ACHN (cell line): ENCODE results near the gene MAP3K6.

Experiments
- DNase-seq: peaks from one replicate; pipeline ENCODE4 v3.0.0-alpha.2; 2015
- in situ Hi-C: cut with HindIII; loops from 2 replicates; pipeline ENCODE4 v1.10.0; 2017; ENCODE audit warnings: low sequenced_read_pairs, low pct_ligation_motif_present, low pct_unique_long_range_greater_than_20kb

MAP3K6 gene

GRCh38 chr1:27381969-27382762, 15.4 kb upstream of the MAP3K6 start:
- in situ Hi-C loops = no loop called here
- no peak for DNase-seq

- DNase-seq = no peak
- in situ Hi-C loops = no loop called here
Measured at GRCh38 chr1:27380766-27381733, 14.3 kb upstream of the MAP3K6 start.

- in situ Hi-C loops = no loop called here
- no peak for DNase-seq
Measured at GRCh38 chr1:27380224-27380623, 13.5 kb upstream of the MAP3K6 start.

GRCh38 chr1:27379564-27380122, 12.9 kb upstream of the MAP3K6 start:
- in situ Hi-C loops = no loop called here
- DNase-seq = no peak

GRCh38 chr1:27377760-27378495, 11.2 kb upstream of the MAP3K6 start:
- in situ Hi-C loops = no loop called here
- DNase-seq = no peak

GRCh38 chr1:27374362-27375086, 7.8 kb upstream of the MAP3K6 start, which contains the start of gene FCN3:
Gene FCN3, minus strand, starts transcription at chr1:27374824. Its CDS starts 6 bp downstream, at chr1:27374818.
- DNase-seq = no peak
- in situ Hi-C loops = no loop called here

GRCh38 chr1:27372808-27373690, 6.3 kb upstream of the MAP3K6 start:
- in situ Hi-C loops = no loop called here
- peak; percentile 42 for DNase-seq

GRCh38 chr1:27372022-27372807, 5.5 kb upstream of the MAP3K6 start:
- in situ Hi-C loops = no loop called here

GRCh38 chr1:27368869-27369582, 2.3 kb upstream of the MAP3K6 start:
- peak; percentile 46 for DNase-seq
- in situ Hi-C loops = no loop called here

More at GRCh38 chr1:27372022-27372807, 5.5 kb upstream of the MAP3K6 start:
- DNase-seq = peak; percentile 84

GRCh38 chr1:27367160-27367650, 444 bp upstream of the MAP3K6 start:
- no peak for DNase-seq
- in situ Hi-C loops = no loop called here

GRCh38 chr1:27366113-27366410, 699 bp downstream of the MAP3K6 start:
- peak; percentile 71 for DNase-seq

GRCh38 chr1:27365372-27366112, 1.2 kb downstream of the MAP3K6 start:
- peak; percentile 83 for DNase-seq
- in situ Hi-C loops = no loop called here

More at GRCh38 chr1:27366113-27366410, 699 bp downstream of the MAP3K6 start:
- in situ Hi-C loops = no loop called here

- in situ Hi-C loops = no loop called here
- no peak for DNase-seq
Measured at GRCh38 chr1:27364696-27365371, 1.9 kb downstream of the MAP3K6 start.
